Measurements from ENCODE around the gene STT3A.

STT3A gene

GRCh38 chr11:125591649-125592304 is 875 bp upstream of the STT3A start:
- peak; percentile 64 for DNase-seq

- DNase-seq = no peak
Measured at GRCh38 chr11:125593114-125593820, 615 bp downstream of the STT3A start.

GRCh38 chr11:125594958-125595357 is 2.3 kb downstream of the STT3A start:
- DNase-seq = no peak

- no peak for DNase-seq
Measured at GRCh38 chr11:125600663-125601062, 8.0 kb downstream of the STT3A start.

GRCh38 chr11:125603207-125603606 is 10.6 kb downstream of the STT3A start:
- no peak for DNase-seq

GRCh38 chr11:125605417-125605816 is 12.8 kb downstream of the STT3A start:
- no peak for DNase-seq

- no peak for DNase-seq
Measured at GRCh38 chr11:125609545-125609944, 16.9 kb downstream of the STT3A start.

- DNase-seq = no peak
Measured at GRCh38 chr11:125618383-125618782, 25.7 kb downstream of the STT3A start.

- DNase-seq = no peak
Measured at GRCh38 chr11:125621995-125622394, 29.3 kb downstream of the STT3A start.

GRCh38 chr11:125623064-125623463 is 30.4 kb downstream of the STT3A start:
- DNase-seq = no peak

- no peak for DNase-seq
Measured at GRCh38 chr11:125624756-125625213, 32.1 kb downstream of the STT3A start, which contains the start of gene CHEK1. CHEK1 (plus strand) TSS chr11:125625163; CDS start chr11:125626769, 1,606 bp downstream.

GRCh38 chr11:125625225-125625629 is 32.6 kb downstream of the STT3A start:
- no peak for DNase-seq

GRCh38 chr11:125625630-125626287 is 33.1 kb downstream of the STT3A start:
- DNase-seq = peak; percentile 88

GRCh38 chr11:125626288-125626950 is 33.8 kb downstream of the STT3A start:
- DNase-seq = no peak

GRCh38 chr11:125627236-125627910 is 34.7 kb downstream of the STT3A start:
- no peak for DNase-seq

GRCh38 chr11:125637840-125638239 is 45.2 kb downstream of the STT3A start:
- no peak for DNase-seq

- no peak for DNase-seq
Measured at GRCh38 chr11:125638315-125638714, 45.7 kb downstream of the STT3A start.

GRCh38 chr11:125645871-125646270 is 53.2 kb downstream of the STT3A start:
- DNase-seq = no peak

GRCh38 chr11:125649465-125650166 is 57.0 kb downstream of the STT3A start:
- DNase-seq = no peak

- no peak for DNase-seq
Measured at GRCh38 chr11:125662689-125663088, 70.0 kb downstream of the STT3A start.

GRCh38 chr11:125663910-125664309 is 71.3 kb downstream of the STT3A start:
- DNase-seq = no peak

GRCh38 chr11:125667151-125667550 is 74.5 kb downstream of the STT3A start:
- DNase-seq = no peak

All from activated T-cell treated with anti-CD3 and anti-CD28 coated beads, Interleukin-2, amount 50 U/mL, for 1 hour (primary cell).